ENCODE measurements around the gene ATP1A2.
A peak's percentile ranks its signal among the peaks of the same experiment; 100 is the strongest.
"Not testable (repeated sequence)": the region's sequence is repeated elsewhere in the genome, so short reads cannot be mapped to it uniquely, and the experiment has no call there.

Gene ATP1A2

GRCh38 chr1:160124705-160125478 lies 9.3 kb downstream of the ATP1A2 start:
- peak; percentile 83 for DNase-seq (ENCODE audit: low read depth, low spot score)

GRCh38 chr1:160125746-160126145 lies 10.2 kb downstream of the ATP1A2 start:
- DNase-seq (ENCODE audit: low read depth, low spot score) = peak; percentile 32

GRCh38 chr1:160126342-160126741 lies 10.8 kb downstream of the ATP1A2 start:
- DNase-seq (ENCODE audit: low read depth, low spot score) = not testable (repeated sequence)

GRCh38 chr1:160127381-160127780 lies 11.8 kb downstream of the ATP1A2 start:
- DNase-seq (ENCODE audit: low read depth, low spot score) = no peak

GRCh38 chr1:160127865-160128523 lies 12.4 kb downstream of the ATP1A2 start:
- peak; percentile 36 for DNase-seq (ENCODE audit: low read depth, low spot score)

GRCh38 chr1:160128636-160129035 lies 13.1 kb downstream of the ATP1A2 start:
- no peak for DNase-seq (ENCODE audit: low read depth, low spot score)

- peak; percentile 27 for DNase-seq (ENCODE audit: low read depth, low spot score)
Measured at GRCh38 chr1:160129046-160129445, 13.5 kb downstream of the ATP1A2 start.

- DNase-seq (ENCODE audit: low read depth, low spot score) = no peak
Measured at GRCh38 chr1:160129558-160129957, 14.0 kb downstream of the ATP1A2 start.

GRCh38 chr1:160129966-160130365 lies 14.4 kb downstream of the ATP1A2 start:
- DNase-seq (ENCODE audit: low read depth, low spot score) = no peak

GRCh38 chr1:160130486-160130885 lies 14.9 kb downstream of the ATP1A2 start:
- no peak for DNase-seq (ENCODE audit: low read depth, low spot score)

GRCh38 chr1:160130939-160131338 lies 15.4 kb downstream of the ATP1A2 start:
- DNase-seq (ENCODE audit: low read depth, low spot score) = no peak

- no peak for DNase-seq (ENCODE audit: low read depth, low spot score)
Measured at GRCh38 chr1:160131803-160132565, 16.4 kb downstream of the ATP1A2 start.

GRCh38 chr1:160133990-160134770 lies 18.6 kb downstream of the ATP1A2 start:
- DNase-seq (ENCODE audit: low read depth, low spot score) = no peak

GRCh38 chr1:160134791-160135572 lies 19.4 kb downstream of the ATP1A2 start:
- no peak for DNase-seq (ENCODE audit: low read depth, low spot score)

GRCh38 chr1:160136121-160136925 lies 20.8 kb downstream of the ATP1A2 start:
- no peak for DNase-seq (ENCODE audit: low read depth, low spot score)

GRCh38 chr1:160136926-160137200 lies 21.3 kb downstream of the ATP1A2 start:
- DNase-seq (ENCODE audit: low read depth, low spot score) = no peak

- peak; percentile 31 for DNase-seq (ENCODE audit: low read depth, low spot score)
Measured at GRCh38 chr1:160137216-160137862, 21.8 kb downstream of the ATP1A2 start.

GRCh38 chr1:160139840-160140239 lies 24.3 kb downstream of the ATP1A2 start:
- DNase-seq (ENCODE audit: low read depth, low spot score) = no peak

GRCh38 chr1:160143695-160144094 lies 28.1 kb downstream of the ATP1A2 start:
- no peak for DNase-seq (ENCODE audit: low read depth, low spot score)

- DNase-seq (ENCODE audit: low read depth, low spot score) = peak; percentile 83
Measured at GRCh38 chr1:160144921-160145320, 29.4 kb downstream of the ATP1A2 start.

Measured in astrocyte of the hippocampus (primary cell).